ENCODE measurements around the gene GUK1. TPM values are rescaled to one million over a fixed set of nuclear protein-coding genes. Genes with fewer than 3 reads are reported as not detected.

Gene GUK1
- total RNA-seq, 4 donors from 2014 or later, result 234 to 504 (median 299) TPM

DNA sequence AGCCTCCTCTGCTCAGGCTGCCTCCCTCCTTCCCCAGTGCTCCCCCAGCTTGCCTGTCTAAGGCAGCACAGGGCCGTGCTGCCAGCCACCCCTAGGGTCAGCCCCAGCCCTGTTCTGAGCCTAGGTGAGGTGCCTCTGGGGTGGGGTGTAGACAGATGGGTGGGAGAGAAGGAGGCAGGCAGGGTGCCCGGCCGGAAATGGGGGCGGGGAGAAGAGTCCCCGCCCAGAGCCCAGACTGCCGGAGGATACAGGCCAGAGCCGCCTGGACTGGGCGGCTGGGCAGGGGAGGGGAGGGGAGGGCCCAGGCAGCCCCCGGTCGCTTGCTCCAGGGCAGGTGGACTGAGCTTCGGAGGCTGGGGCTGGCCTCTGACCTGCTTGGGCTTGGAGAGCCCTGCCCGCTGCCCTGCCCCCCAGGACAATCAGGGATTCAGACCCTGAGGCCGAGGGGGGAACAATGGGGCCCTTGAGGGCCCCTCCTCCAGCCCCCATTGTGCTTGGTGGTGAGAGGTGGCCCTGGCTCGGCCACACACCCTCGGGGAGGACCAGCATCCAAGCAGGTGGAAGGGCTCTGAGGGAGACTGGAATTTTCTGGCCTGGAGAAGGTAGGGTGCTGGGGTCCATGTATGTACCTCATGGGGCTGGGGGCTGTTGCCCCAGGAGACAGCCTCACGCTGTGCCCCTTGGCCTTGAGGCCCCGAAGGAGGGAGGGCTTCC is 9.5 kb downstream of the GUK1 start, which contains the start of gene GJC2:
Gene GJC2, plus strand, starts transcription at position 525 of the 714 bp plus-strand sequence. CDS start 7,829 bp downstream, outside the sequence.
- peak; percentile 77 for ATAC-seq
- Histone ChIP-seq H3K36me3 (peaks cover 0 to 43% of the 10 kb centered on the region in 2 donors), H3K4me3 (peak within 1 kb of the TSS; percentile 26 to 52), H3K9me3 (no peaks in the 10 kb centered on the region), H3K27me3 (no peaks in the 10 kb centered on the region), H3K27ac (peak within 1 kb of the TSS; percentile 77 to 98 (median 90)), H3K4me1 (peaks cover 6 to 85% (median 50%) of the 10 kb centered on the region in 3 donors)
- WGBS, 2 donors (ENCODE audit: low coverage in 1 of 2), result 25% methylated on average over 9 of the region's 17 CpGs; no CpG with 5 or more reads in 1 of the 2 donors
- no peak for TF ChIP-seq POLR2AphosphoS5 (IDR thresholded peaks at IDR 0.05)
- TF ChIP-seq, protein P1, sequence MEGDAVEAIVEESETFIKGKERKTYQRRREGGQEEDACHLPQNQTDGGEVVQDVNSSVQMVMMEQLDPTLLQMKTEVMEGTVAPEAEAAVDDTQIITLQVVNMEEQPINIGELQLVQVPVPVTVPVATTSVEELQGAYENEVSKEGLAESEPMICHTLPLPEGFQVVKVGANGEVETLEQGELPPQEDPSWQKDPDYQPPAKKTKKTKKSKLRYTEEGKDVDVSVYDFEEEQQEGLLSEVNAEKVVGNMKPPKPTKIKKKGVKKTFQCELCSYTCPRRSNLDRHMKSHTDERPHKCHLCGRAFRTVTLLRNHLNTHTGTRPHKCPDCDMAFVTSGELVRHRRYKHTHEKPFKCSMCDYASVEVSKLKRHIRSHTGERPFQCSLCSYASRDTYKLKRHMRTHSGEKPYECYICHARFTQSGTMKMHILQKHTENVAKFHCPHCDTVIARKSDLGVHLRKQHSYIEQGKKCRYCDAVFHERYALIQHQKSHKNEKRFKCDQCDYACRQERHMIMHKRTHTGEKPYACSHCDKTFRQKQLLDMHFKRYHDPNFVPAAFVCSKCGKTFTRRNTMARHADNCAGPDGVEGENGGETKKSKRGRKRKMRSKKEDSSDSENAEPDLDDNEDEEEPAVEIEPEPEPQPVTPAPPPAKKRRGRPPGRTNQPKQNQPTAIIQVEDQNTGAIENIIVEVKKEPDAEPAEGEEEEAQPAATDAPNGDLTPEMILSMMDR (IDR thresholded peaks at IDR 0.05), result no peak
- TF ChIP-seq EP300 (IDR thresholded peaks at IDR 0.05), result no peak
- peak in 1 of 2 donors; percentile 51 for TF ChIP-seq POLR2A (IDR thresholded peaks at IDR 0.05)

DNA sequence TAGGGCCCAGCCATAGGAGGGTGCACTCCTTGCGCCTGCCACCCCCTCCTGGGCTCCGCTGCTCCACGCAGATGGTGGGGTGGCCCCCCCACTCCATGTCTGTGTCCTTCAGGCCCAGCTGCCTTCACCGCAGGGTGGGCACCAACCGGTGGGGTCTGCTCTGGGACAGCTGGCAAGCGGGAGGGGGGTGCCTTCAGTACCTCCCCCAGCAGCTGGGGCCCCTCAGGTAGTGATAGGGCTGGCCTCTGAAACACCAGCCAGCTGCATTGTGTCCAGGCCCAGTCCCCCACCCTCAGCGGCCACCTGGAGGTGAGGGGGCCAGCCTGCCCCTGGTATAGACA is 10.0 kb downstream of the GUK1 start:
- ATAC-seq, result peak; percentile 3
- Histone ChIP-seq H3K27me3 (no peaks in the 10 kb centered on the region), H3K4me1 (peaks cover 6 to 81% (median 45%) of the 10 kb centered on the region in 3 donors), H3K36me3 (peaks cover 0 to 41% of the 10 kb centered on the region in 2 donors), H3K27ac (peak overlapping the region; percentile 77 to 98 (median 90)), H3K9me3 (no peaks in the 10 kb centered on the region), H3K4me3 (peak overlapping the region; percentile 26 to 52)
- no peak for TF ChIP-seq EP300 (IDR thresholded peaks at IDR 0.05)
- TF ChIP-seq, protein P1 (IDR thresholded peaks at IDR 0.05), result peak in 1 of 4 experiments; percentile 10
- no peak for TF ChIP-seq POLR2A (IDR thresholded peaks at IDR 0.05)
- WGBS, 2 donors (ENCODE audit: low coverage in 1 of 2), result no CpG with 5 or more reads among the region's 7 CpGs

DNA sequence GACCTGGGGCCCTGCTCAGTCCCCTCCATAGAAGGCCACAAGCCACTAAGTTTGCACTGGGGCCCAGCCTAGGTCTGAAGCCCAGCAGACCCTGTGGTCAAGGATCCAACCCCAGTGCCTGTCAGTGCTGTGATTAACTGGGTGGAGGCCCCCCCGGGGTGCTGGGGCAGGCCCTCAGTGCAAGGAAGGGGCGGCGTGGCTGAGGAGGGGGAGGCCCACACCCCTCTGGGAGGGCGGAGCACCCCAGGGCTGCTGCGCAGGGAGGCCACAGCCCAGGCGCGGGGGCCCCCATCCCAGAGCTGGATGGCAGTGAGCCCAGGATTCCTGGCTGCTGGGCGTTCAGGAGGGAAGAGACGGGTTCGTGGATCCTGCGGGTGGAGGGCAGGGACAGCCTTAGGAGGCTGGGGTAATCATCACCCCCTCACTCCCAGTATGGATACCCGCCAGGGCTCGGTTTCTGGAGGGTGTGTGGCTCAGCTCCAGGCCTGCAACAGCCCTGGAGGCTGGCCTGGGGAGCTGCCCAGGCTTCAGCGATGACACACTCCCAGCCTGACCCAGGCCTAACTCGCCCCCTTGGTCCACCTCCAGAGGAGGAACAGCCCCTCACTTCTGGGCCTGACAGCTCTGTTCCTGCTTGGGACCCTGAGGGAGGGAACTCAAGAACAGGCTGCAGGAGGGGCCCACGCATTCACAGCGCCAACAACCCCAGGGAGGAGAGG is 10.5 kb downstream of the GUK1 start:
- peak; percentile 76 for ATAC-seq
- WGBS, 2 donors (ENCODE audit: low coverage in 1 of 2), result no CpG with 5 or more reads among the region's 17 CpGs
- peak overlapping the region; percentile 77 to 98 (median 90) for H3K27ac ChIP-seq
- H3K36me3 ChIP-seq, result peaks cover 0 to 36% of the 10 kb centered on the region in 2 donors
- H3K4me3 ChIP-seq, result peak overlapping the region; percentile 26 to 52
- H3K27me3 ChIP-seq, result no peaks in the 10 kb centered on the region
- no peaks in the 10 kb centered on the region for H3K9me3 ChIP-seq
- TF ChIP-seq, protein P1 (IDR thresholded peaks at IDR 0.05), result no peak
- TF ChIP-seq EP300 (IDR thresholded peaks at IDR 0.05) (no peak), POLR2A (IDR thresholded peaks at IDR 0.05) (no peak), POLR2AphosphoS5 (IDR thresholded peaks at IDR 0.05) (no peak)
- H3K4me1 ChIP-seq, result peaks cover 6 to 81% (median 45%) of the 10 kb centered on the region in 3 donors

DNA sequence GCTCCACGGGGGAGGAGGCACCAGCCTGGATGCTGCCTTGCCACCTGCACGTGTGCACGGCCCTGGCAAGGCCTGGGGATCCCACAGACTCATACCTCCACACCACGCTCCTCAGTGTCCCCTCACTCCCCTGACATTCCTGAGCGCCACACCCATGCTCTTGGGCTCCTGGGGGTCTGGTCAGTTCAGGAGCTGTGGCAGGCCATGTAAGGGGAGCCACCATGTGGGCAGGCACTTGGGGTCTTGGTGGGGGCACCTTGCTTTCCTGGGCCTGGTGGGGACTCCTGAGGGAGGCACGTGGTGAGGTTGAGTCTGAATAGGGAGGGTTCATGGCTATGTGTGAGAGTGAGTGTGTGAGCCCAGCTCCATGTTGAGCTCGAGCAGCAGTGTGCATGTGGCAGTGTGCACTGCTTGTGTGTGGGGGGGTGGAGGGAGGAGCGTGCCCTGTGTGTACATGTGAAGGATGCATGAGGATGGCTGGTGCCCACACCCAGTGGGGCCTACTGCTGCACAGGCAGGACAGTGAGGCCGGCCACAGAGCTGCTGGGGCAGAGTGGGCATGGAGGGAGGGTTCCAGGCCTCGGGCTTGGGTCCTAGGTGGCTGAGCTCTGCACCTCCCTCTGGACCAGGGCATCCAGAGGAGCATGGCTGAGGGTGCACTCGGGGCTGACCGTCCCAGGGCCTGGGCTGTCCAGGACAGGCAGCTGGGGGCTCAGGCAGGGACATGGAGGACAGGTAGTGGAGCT is 11.3 kb downstream of the GUK1 start:
- no peaks in the 10 kb centered on the region for H3K9me3 ChIP-seq
- peaks cover 0 to 28% of the 10 kb centered on the region in 2 donors for H3K36me3 ChIP-seq
- WGBS, 2 donors (ENCODE audit: low coverage in 1 of 2), result 45% methylated on average over 4 of the region's 12 CpGs; no CpG with 5 or more reads in 1 of the 2 donors
- H3K27me3 ChIP-seq, result no peaks in the 10 kb centered on the region
- peak; percentile 2 for ATAC-seq
- peak overlapping the region in 1 of 2 donors; percentile 52 for H3K4me3 ChIP-seq
- H3K4me1 ChIP-seq, result peaks cover 6 to 81% (median 45%) of the 10 kb centered on the region in 3 donors
- H3K27ac ChIP-seq, result peak overlapping the region; percentile 77 to 98 (median 90)
- TF ChIP-seq POLR2A (IDR thresholded peaks at IDR 0.05), result no peak
- TF ChIP-seq EP300 (IDR thresholded peaks at IDR 0.05), result no peak
- TF ChIP-seq POLR2AphosphoS5 (IDR thresholded peaks at IDR 0.05), result no peak
- TF ChIP-seq, protein P1 (IDR thresholded peaks at IDR 0.05), result no peak

Data from gastroesophageal sphincter (tissue), 4 donors.